ENCODE results near the gene CELF3. TPM values are rescaled to one million over a fixed set of nuclear protein-coding genes. Genes with fewer than 3 reads are reported as not detected.

CELF3 gene
- total and polyA plus RNA-seq, 2 of the 13 experiments (the other 11 are each of a cell fraction or from before 2014, with no cell fraction given): not detected

DNA sequence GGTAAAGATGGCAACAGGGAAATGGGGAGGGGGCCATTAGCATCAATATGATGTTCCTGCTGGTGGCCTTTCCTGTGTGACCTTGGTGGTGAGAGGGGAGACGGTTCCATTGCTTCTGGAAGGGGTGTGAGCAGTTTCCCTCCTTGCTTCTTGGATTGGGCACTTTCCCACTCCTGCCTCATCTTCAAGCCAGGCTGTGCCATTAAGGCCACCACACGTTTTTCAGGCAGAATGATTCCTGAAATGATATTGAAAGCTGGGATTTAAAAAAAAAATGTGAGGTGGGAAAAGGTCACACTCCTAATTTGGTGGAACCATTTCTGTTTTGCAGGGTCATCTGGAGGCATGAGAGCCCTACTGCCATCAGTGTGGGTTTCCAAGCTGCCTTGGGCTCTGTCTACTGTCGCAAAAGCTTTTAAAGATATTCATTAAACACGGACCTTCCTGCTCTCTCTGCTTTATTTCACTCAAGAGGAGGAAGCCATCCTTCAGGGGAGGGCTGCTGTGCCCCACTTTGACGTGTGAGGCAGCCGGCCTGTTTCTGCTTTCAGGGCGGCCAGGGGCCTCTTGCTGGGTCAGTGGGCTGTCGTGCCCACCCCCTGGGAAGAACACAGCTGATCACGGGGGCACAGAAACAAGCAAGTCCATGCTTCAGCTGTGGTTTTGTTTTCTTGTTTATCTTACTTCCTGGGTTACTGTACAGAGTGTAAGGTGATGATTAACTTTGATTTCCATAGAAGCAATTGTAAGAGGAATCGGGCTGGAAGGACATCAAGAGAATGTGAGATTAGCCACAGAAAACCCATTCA is 12.8 kb upstream of the CELF3 start (continued):
- TF ChIP-seq HOXD1 (CRISPR knock-in tag; IDR thresholded peaks at IDR 0.05) (no peak), KLF13 (CRISPR knock-in tag; IDR thresholded peaks at IDR 0.05) (no peak), CHD2 (IDR thresholded peaks at IDR 0.05; ENCODE audit: low read depth, low read length) (no peak), ZBTB42 (CRISPR knock-in tag; IDR thresholded peaks at IDR 0.05) (no peak), TAF15 (IDR thresholded peaks at IDR 0.05; ENCODE audit: low read depth, low read length, poor library complexity, severe bottlenecking) (no peak), ZNF30 (CRISPR knock-in tag; IDR thresholded peaks at IDR 0.05) (no peak), MIXL1 (CRISPR knock-in tag; IDR thresholded peaks at IDR 0.05) (no peak), ZFYVE20 (CRISPR knock-in tag; IDR thresholded peaks at IDR 0.05; ENCODE audit: borderline replicate concordance, low read depth) (no peak), MIER3 (CRISPR knock-in tag; IDR thresholded peaks at IDR 0.05; ENCODE audit: borderline replicate concordance) (no peak), SOX6 (IDR thresholded peaks at IDR 0.05) (no peak), SOX6 (CRISPR knock-in tag; IDR thresholded peaks at IDR 0.05) (peak; percentile 82), MAZ (IDR thresholded peaks at IDR 0.05; ENCODE audit: borderline replicate concordance, low read depth, low read length) (no peak), MAZ (CRISPR knock-in tag; IDR thresholded peaks at IDR 0.05; ENCODE audit: low read depth) (no peak), SP140L (CRISPR knock-in tag; IDR thresholded peaks at IDR 0.05; ENCODE audit: borderline replicate concordance) (no peak), ETV5 (CRISPR knock-in tag; IDR thresholded peaks at IDR 0.05; ENCODE audit: borderline replicate concordance) (0 out of 2 replicates have a peak, but pooled peaks have one; percentile 28), HDAC1 (CRISPR knock-in tag; IDR thresholded peaks at IDR 0.05) (no peak), ZKSCAN8 (CRISPR knock-in tag; IDR thresholded peaks at IDR 0.05; ENCODE audit: borderline replicate concordance) (no peak), ATM (IDR thresholded peaks at IDR 0.05; ENCODE audit: borderline replicate concordance) (no peak)
- TF ChIP-seq, protein P1, sequence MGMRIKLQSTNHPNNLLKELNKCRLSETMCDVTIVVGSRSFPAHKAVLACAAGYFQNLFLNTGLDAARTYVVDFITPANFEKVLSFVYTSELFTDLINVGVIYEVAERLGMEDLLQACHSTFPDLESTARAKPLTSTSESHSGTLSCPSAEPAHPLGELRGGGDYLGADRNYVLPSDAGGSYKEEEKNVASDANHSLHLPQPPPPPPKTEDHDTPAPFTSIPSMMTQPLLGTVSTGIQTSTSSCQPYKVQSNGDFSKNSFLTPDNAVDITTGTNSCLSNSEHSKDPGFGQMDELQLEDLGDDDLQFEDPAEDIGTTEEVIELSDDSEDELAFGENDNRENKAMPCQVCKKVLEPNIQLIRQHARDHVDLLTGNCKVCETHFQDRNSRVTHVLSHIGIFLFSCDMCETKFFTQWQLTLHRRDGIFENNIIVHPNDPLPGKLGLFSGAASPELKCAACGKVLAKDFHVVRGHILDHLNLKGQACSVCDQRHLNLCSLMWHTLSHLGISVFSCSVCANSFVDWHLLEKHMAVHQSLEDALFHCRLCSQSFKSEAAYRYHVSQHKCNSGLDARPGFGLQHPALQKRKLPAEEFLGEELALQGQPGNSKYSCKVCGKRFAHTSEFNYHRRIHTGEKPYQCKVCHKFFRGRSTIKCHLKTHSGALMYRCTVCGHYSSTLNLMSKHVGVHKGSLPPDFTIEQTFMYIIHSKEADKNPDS (CRISPR knock-in tag; IDR thresholded peaks at IDR 0.05): no peak
- TF ChIP-seq, protein P2, sequence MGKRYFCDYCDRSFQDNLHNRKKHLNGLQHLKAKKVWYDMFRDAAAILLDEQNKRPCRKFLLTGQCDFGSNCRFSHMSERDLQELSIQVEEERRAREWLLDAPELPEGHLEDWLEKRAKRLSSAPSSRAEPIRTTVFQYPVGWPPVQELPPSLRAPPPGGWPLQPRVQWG (CRISPR knock-in tag; IDR thresholded peaks at IDR 0.05; ENCODE audit: borderline replicate concordance, low read depth): no peak
- TF ChIP-seq, protein P3, sequence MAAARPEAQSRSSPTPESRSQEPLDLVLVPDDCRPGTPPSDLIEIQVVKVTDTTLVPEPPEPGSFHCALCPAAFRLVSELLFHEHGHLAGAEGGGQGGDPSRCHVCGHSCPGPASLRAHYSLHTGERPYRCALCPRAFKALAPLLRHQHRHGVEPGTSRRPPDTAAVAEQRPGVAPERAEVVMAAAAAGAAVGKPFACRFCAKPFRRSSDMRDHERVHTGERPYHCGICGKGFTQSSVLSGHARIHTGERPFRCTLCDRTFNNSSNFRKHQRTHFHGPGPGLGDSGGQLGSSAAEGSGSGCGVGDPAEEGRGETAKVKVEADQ (CRISPR knock-in tag; IDR thresholded peaks at IDR 0.05; ENCODE audit: borderline replicate concordance): no peak
- TF ChIP-seq, protein P4, sequence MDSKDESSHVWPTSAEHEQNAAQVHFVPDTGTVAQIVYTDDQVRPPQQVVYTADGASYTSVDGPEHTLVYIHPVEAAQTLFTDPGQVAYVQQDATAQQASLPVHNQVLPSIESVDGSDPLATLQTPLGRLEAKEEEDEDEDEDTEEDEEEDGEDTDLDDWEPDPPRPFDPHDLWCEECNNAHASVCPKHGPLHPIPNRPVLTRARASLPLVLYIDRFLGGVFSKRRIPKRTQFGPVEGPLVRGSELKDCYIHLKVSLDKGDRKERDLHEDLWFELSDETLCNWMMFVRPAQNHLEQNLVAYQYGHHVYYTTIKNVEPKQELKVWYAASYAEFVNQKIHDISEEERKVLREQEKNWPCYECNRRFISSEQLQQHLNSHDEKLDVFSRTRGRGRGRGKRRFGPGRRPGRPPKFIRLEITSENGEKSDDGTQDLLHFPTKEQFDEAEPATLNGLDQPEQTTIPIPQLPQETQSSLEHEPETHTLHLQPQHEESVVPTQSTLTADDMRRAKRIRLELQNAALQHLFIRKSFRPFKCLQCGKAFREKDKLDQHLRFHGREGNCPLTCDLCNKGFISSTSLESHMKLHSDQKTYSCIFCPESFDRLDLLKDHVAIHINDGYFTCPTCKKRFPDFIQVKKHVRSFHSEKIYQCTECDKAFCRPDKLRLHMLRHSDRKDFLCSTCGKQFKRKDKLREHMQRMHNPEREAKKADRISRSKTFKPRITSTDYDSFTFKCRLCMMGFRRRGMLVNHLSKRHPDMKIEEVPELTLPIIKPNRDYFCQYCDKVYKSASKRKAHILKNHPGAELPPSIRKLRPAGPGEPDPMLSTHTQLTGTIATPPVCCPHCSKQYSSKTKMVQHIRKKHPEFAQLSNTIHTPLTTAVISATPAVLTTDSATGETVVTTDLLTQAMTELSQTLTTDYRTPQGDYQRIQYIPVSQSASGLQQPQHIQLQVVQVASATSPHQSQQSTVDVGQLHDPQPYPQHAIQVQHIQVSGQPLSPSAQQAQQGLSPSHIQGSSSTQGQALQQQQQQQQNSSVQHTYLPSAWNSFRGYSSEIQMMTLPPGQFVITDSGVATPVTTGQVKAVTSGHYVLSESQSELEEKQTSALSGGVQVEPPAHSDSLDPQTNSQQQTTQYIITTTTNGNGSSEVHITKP (CRISPR knock-in tag; IDR thresholded peaks at IDR 0.05; ENCODE audit: low read depth): peak; percentile 67; the same call in 1 of the 2 replicates
- TF ChIP-seq, protein P5, sequence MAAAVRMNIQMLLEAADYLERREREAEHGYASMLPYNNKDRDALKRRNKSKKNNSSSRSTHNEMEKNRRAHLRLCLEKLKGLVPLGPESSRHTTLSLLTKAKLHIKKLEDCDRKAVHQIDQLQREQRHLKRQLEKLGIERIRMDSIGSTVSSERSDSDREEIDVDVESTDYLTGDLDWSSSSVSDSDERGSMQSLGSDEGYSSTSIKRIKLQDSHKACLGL (CRISPR knock-in tag; IDR thresholded peaks at IDR 0.05): no peak
